BJ (cell line): ENCODE data around the gene ZW10. TPM values are rescaled to one million over a fixed set of nuclear protein-coding genes. Genes with fewer than 3 reads are reported as not detected.

ENCODE experiments used
- CTCF ChIA-PET: fragments of 350-600 bp; formaldehyde crosslinking; extraction: SDS; loops from one replicate; lab custom pipeline; 2021; ENCODE audit warnings: antibody characterized with exemption, inconsistent platforms; lab: Yijun Ruan, JAX
- POLR2A ChIA-PET: fragments of 300-600 bp; sonication (Branson Sonifier 250); formaldehyde crosslinking; extraction: SDS; loops from one replicate; lab custom pipeline; 2021; ENCODE audit warnings: antibody characterized with exemption; lab: Charles Lee
- DNase-seq: peaks from one replicate; pipeline ENCODE4 v3.0.0-alpha.2; 2011; ENCODE audit warnings: low read depth
- H3K27me3 ChIP-seq: 2 replicates; pipeline ENCODE4 v1.6.0; 2011; ENCODE audit warnings: low read length; ENCODE audit not compliant: control insufficient read depth, insufficient read depth
- H3K36me3 ChIP-seq: 2 replicates; pipeline ENCODE4 v1.5.1; 2011; ENCODE audit warnings: low read length; ENCODE audit not compliant: control insufficient read depth, insufficient read depth
- H3K4me3 ChIP-seq: 2 replicates; pipeline ENCODE4 v1.5.1; 2011; ENCODE audit warnings: low read depth, mild to moderate bottlenecking, control low read depth, low read length
- CTCF ChIP-seq: IDR thresholded peaks from 2 replicates; pipeline ENCODE4 v1.5.1; 2011; ENCODE audit warnings: low read depth, mild to moderate bottlenecking, control low read depth, inconsistent platforms, low read length, moderate library complexity; ENCODE audit not compliant: insufficient read depth
- polyA minus RNA-seq: library from RNA; depleted of rRNA, polyadenylated mRNA; stranded (reverse); fragments of >200 nt; gene quantifications from 2 replicates; pipeline ENCODE4 v1.2.3, GENCODE V29; 2011; rRNA and poly(A)+ RNA removed
- polyA plus RNA-seq: library from polyadenylated mRNA; depleted of rRNA; stranded (reverse); fragments of >200 nt; gene quantifications from 2 replicates; pipeline ENCODE4 v1.2.3, GENCODE V29; 2011; rRNA removed

Gene ZW10
- polyA plus RNA-seq (6.3 and 12.8 TPM in 2 replicates), polyA minus RNA-seq (6.2 and 7.5 TPM in 2 replicates)

- POLR2A ChIA-PET: interaction anchor here (0.6 kb wide), 1 partner anchor 84 kb away, joined by 3 read pairs; no protein-coding TSS in a partner anchor
- Histone ChIP-seq H3K4me3 (peak within 1 kb of the TSS; percentile 80), H3K36me3 (no peaks in the 10 kb centered on the region; the same call in 1 of the 2 replicates), H3K27me3 (peaks cover 4% of the 10 kb centered on the region)
- DNase-seq: peak; percentile 90
- CTCF ChIA-PET: interaction anchor here (0.6 to 1.6 kb wide), 13 partner anchors 8 to 505 kb away, joined by 3 to 8 read pairs (median 3); no protein-coding TSS in a partner anchor
- TF ChIP-seq CTCF: peak; percentile 84
Measured at GRCh38 chr11:113773416-113774173, at the start of gene ZW10. Gene ZW10 (minus strand): TSS chr11:113773692. CDS start chr11:113773666, 26 bp downstream.

- H3K4me3 ChIP-seq: no peak overlapping the region
- H3K36me3 ChIP-seq: peaks cover 4% of the 10 kb centered on the region
- TF ChIP-seq CTCF: no peak
- H3K27me3 ChIP-seq: no peaks in the 10 kb centered on the region
- POLR2A ChIA-PET: no interaction called here
- DNase-seq: no peak
- CTCF ChIA-PET: no interaction called here
Measured at GRCh38 chr11:113818426-113818825, 44.9 kb upstream of the ZW10 start.

- DNase-seq: no peak
- peaks cover 4% of the 10 kb centered on the region for H3K36me3 ChIP-seq
- H3K4me3 ChIP-seq: no peak overlapping the region
- ChIA-PET POLR2A (no interaction called here), CTCF (interaction anchor here (1.3 kb wide), 1 partner anchor 12 kb away, joined by 3 read pairs; no protein-coding TSS in a partner anchor)
- no peaks in the 10 kb centered on the region for H3K27me3 ChIP-seq
- TF ChIP-seq CTCF: no peak
Measured at GRCh38 chr11:113817626-113818025, 44.1 kb upstream of the ZW10 start.

- Histone ChIP-seq H3K27me3 (no peaks in the 10 kb centered on the region), H3K36me3 (peaks cover 4% of the 10 kb centered on the region), H3K4me3 (no peak overlapping the region)
- no peak for DNase-seq
- POLR2A ChIA-PET: no interaction called here
- no peak for TF ChIP-seq CTCF
- CTCF ChIA-PET: interaction anchor here (1.3 kb wide), 1 partner anchor 11 kb away, joined by 3 read pairs; no protein-coding TSS in a partner anchor
Measured at GRCh38 chr11:113817162-113817561, 43.7 kb upstream of the ZW10 start.

GRCh38 chr11:113814181-113814580 is 40.7 kb upstream of the ZW10 start:
- H3K27me3 ChIP-seq: no peaks in the 10 kb centered on the region
- H3K36me3 ChIP-seq: no peaks in the 10 kb centered on the region
- DNase-seq: no peak
- CTCF ChIA-PET: interaction anchor here (1.1 to 1.3 kb wide), 2 partner anchors 16 to 17 kb away, joined by 3 to 5 read pairs; no protein-coding TSS in a partner anchor
- H3K4me3 ChIP-seq: no peak overlapping the region
- no peak for TF ChIP-seq CTCF
- POLR2A ChIA-PET: no interaction called here
